H1 (cell line): ENCODE measurements around the gene DPEP3. TPM values are rescaled to one million over a fixed set of nuclear protein-coding genes. Genes with fewer than 3 reads are reported as not detected.

Experiments used
- polyA plus RNA-seq, 7 experiments: library from polyadenylated mRNA; depleted of rRNA in 3 of 7; stranded (reverse) in 5 of 7; unstranded in 2 of 7; fragments of >200 nt in 5 of 7; fragments of 200-250 nt in 2 of 7; gene quantifications; 1 replicate in 5 of 7; 2 replicates in 1 of 7; 4 replicates in 1 of 7; pipeline versions ENCODE4 v1.2.1 to v1.2.3, GENCODE V29; 2011 to 2013; ENCODE audit warnings: missing spikeins in 2 of 7, mixed read lengths in 2 of 7
- small RNA-seq: library from polyadenylated mRNA; stranded (forward); fragments of <200 nt; extraction: miRNeasy Mini kit (QIAGEN cat#:217004); gene quantifications from one replicate; pipeline ENCODE3, GENCODE V24; 2013; ENCODE audit not compliant: insufficient read depth
- total RNA-seq: library from RNA; stranded (reverse); fragmentation: NEBNext Ultra II Directional; extraction: Animal tissue kit (Norgen Biotek cat#: 25700); gene quantifications from 2 replicates; pipeline ENCODE4 v1.2.1, GENCODE V29; 2021

The DPEP3 gene
- total and polyA plus RNA-seq, 2 of the 8 experiments (the other 6 are each of a cell fraction or from before 2014, with no cell fraction given), result 6.5 to 9.9 TPM

Small RNA genes lying within 50 kb of the gene (small RNA-seq; reads per million reads assigned to genes)
- not detected for gene RNU6-359P

Other genes starting within 250 kb of the DPEP3 start
- 13.8 and 16.8 TPM in 2 replicates for gene RANBP10, start 173.9 kb downstream of the DPEP3 start, total RNA-seq
- gene RANBP10, start 173.9 kb downstream of the DPEP3 start, polyA plus RNA-seq (2011; rRNA removed), result 14.2 and 16.3 TPM in 2 replicates
- gene TSNAXIP1, start 173.6 kb downstream of the DPEP3 start, total RNA-seq, result 0.37 and 1.3 TPM in 2 replicates
- gene TSNAXIP1, start 173.6 kb downstream of the DPEP3 start, polyA plus RNA-seq (2011; rRNA removed), result 0.39 and 0.94 TPM in 2 replicates
- gene THAP11, start 138.2 kb downstream of the DPEP3 start, total RNA-seq, result 54.8 and 56.4 TPM in 2 replicates
- 50.8 and 61.7 TPM in 2 replicates for gene THAP11, start 138.2 kb downstream of the DPEP3 start, polyA plus RNA-seq (2011; rRNA removed)
- 219 and 229 TPM in 2 replicates for gene NUTF2, start 133.6 kb downstream of the DPEP3 start, total RNA-seq
- gene NUTF2, start 133.6 kb downstream of the DPEP3 start, polyA plus RNA-seq (2011; rRNA removed), result 377 and 382 TPM in 2 replicates
- 42.2 and 42.4 TPM in 2 replicates for gene CENPT, start 132.8 kb downstream of the DPEP3 start, total RNA-seq
- 53.4 and 82.7 TPM in 2 replicates for gene CENPT, start 132.8 kb downstream of the DPEP3 start, polyA plus RNA-seq (2011; rRNA removed)
- 72.7 and 73.4 TPM in 2 replicates for gene EDC4, start 107.4 kb downstream of the DPEP3 start, total RNA-seq
- 58.5 and 84.4 TPM in 2 replicates for gene EDC4, start 107.4 kb downstream of the DPEP3 start, polyA plus RNA-seq (2011; rRNA removed)
- 4.1 and 4.9 TPM in 2 replicates for gene NRN1L, start 95.6 kb downstream of the DPEP3 start, total RNA-seq
- 35.2 and 49.3 TPM in 2 replicates for gene NRN1L, start 95.6 kb downstream of the DPEP3 start, polyA plus RNA-seq (2011; rRNA removed)
- gene PSKH1, start 87.2 kb downstream of the DPEP3 start, total RNA-seq, result 24.8 and 25.4 TPM in 2 replicates
- gene PSKH1, start 87.2 kb downstream of the DPEP3 start, polyA plus RNA-seq (2011; rRNA removed), result 51.0 and 55.8 TPM in 2 replicates
- 1.7 and 5.0 TPM in 2 replicates for gene CTRL, start 48.6 kb downstream of the DPEP3 start, total RNA-seq
- 4.0 and 4.2 TPM in 2 replicates for gene CTRL, start 48.6 kb downstream of the DPEP3 start, polyA plus RNA-seq (2011; rRNA removed)
- 32.1 and 38.8 TPM in 2 replicates for gene PSMB10, start 43.6 kb downstream of the DPEP3 start, total RNA-seq
- gene PSMB10, start 43.6 kb downstream of the DPEP3 start, polyA plus RNA-seq (2011; rRNA removed), result 61.9 and 81.7 TPM in 2 replicates
- 14.9 and 19.6 TPM in 2 replicates for gene LCAT, start 36.4 kb downstream of the DPEP3 start, total RNA-seq
- 9.4 and 11.6 TPM in 2 replicates for gene LCAT, start 36.4 kb downstream of the DPEP3 start, polyA plus RNA-seq (2011; rRNA removed)
- 41.3 and 46.6 TPM in 2 replicates for gene SLC12A4, start 11.9 kb downstream of the DPEP3 start, total RNA-seq
- 49.3 and 66.6 TPM in 2 replicates for gene SLC12A4, start 11.9 kb downstream of the DPEP3 start, polyA plus RNA-seq (2011; rRNA removed)
- gene DPEP2, start 19.0 kb upstream of the DPEP3 start, total RNA-seq, result not detected in 2 replicates
- gene DPEP2, start 19.0 kb upstream of the DPEP3 start, polyA plus RNA-seq (2011; rRNA removed), result 0.05 TPM in 1 of 2 replicates, not detected in the other
- gene DPEP2NB, start 35.4 kb upstream of the DPEP3 start, total RNA-seq, result not detected in 2 replicates
- gene DPEP2NB, start 35.4 kb upstream of the DPEP3 start, polyA plus RNA-seq (2011; rRNA removed), result not detected in 2 replicates
- 16.8 and 17.2 TPM in 2 replicates for gene DDX28, start 42.7 kb upstream of the DPEP3 start, total RNA-seq
- 28.1 and 30.3 TPM in 2 replicates for gene DDX28, start 42.7 kb upstream of the DPEP3 start, polyA plus RNA-seq (2011; rRNA removed)
- 24.5 and 27.0 TPM in 2 replicates for gene DUS2, start 42.8 kb upstream of the DPEP3 start, total RNA-seq
- 17.2 and 20.9 TPM in 2 replicates for gene DUS2, start 42.8 kb upstream of the DPEP3 start, polyA plus RNA-seq (2011; rRNA removed)
- 30.2 and 34.5 TPM in 2 replicates for gene NFATC3, start 104.9 kb upstream of the DPEP3 start, total RNA-seq
- 12.0 and 17.6 TPM in 2 replicates for gene NFATC3, start 104.9 kb upstream of the DPEP3 start, polyA plus RNA-seq (2011; rRNA removed)